NCI-H146 treated with DMSO at 0.1 percent for 48 hours (cell line): ENCODE data around the gene ZBTB7C.
A peak's percentile ranks its signal among the peaks of the same experiment; 100 is the strongest.

ENCODE experiments used
- DNase-seq: peaks from one replicate; lab custom pipeline; 2025; ENCODE audit not compliant: unreplicated experiment; lab: John Stamatoyannopoulos, UW

Gene ZBTB7C

GRCh38 chr18:48418539-48419276, 9.5 kb upstream of the ZBTB7C start:
- no peak for DNase-seq

DNA sequence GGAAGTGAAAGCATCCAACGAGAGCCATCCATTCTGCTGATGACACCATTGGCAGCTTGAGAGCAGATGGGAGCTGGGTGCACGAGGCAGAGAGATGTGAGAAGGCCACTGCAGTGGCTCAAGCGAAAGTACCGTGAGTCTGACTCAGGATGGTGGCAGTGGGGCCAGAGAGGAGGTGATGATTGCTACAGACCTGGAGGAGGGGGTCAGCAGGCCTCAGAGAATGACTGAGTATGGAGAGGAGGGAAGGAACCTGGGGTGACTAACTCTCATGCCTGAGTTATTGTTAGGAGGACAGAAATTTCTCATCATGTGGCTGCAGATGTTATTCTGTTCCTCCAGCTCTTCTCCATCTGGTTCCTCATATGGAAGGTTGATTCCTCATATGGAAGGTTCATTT, 8.8 kb upstream of the ZBTB7C start:
- DNase-seq: no peak

- no peak for DNase-seq
Measured at GRCh38 chr18:48413342-48413741, 4.2 kb upstream of the ZBTB7C start.

DNA sequence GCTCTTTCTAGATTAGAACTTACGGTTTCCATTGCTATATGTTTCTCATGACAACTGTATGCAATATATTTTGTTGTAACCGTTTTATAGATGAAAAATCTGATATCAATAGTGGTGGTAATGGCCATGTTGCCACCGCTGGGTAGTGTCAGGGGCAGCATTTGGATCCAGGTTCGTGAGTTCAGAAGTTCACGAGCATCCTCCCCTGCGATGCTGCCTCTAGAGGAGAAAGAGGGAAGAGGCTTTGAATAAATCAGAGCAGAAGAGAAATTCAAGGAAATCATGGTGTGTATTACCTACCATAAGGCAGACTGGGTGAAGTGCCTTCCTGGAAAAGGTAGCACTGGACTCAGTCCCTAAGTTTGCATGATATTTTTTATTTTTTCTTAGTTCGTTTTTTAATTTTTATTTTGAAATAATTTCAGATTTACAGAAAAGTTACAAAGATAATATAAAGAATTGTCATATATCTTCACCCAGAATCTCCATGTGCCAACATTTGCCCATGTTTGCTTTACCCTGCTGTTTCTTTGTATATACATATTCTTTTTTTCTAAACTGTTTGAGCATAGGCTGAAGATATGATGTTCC, 3.3 kb upstream of the ZBTB7C start:
- DNase-seq: peak; percentile 47

DNA sequence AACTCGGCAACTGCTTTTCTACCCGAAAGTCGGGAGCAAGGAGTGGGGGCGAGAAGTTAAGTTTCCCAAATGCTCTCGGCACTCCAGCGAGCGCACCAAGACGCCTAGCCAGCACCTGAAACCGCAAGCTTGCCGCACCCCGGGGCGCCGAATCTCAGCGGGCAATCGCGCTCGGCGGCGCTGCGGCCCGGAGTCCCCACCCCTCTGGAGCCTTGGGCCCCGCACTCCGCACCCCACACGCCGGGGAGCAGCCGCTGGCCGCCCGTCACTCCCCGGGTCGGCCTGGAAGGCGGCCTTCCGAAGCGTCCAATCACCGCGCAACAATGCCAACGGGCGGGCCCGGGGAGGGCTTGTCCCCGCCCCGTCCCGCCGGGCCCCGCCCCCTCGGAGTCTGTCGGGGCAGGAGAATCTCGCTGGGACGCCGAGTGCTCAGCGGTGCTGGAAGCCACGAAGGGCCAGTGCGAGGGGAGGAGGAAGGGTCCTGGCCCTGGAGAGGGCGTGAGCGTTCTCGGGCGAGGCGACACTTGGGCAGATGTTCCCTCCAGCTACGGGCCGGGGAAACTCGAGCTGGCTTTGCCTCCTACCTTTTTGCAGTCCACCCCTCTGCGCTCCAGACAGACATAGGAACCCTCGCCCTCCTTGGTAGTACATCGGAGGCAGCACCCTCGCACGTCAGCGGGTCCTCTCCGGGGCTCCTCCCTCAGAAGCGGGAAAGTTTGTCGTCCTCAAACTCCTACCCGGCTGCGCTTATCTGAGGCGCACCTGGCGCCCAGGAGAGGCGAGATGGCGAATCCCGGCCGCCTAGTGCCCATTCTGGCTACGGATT, 1.1 kb upstream of the ZBTB7C start:
- peak; percentile 86 for DNase-seq

DNA sequence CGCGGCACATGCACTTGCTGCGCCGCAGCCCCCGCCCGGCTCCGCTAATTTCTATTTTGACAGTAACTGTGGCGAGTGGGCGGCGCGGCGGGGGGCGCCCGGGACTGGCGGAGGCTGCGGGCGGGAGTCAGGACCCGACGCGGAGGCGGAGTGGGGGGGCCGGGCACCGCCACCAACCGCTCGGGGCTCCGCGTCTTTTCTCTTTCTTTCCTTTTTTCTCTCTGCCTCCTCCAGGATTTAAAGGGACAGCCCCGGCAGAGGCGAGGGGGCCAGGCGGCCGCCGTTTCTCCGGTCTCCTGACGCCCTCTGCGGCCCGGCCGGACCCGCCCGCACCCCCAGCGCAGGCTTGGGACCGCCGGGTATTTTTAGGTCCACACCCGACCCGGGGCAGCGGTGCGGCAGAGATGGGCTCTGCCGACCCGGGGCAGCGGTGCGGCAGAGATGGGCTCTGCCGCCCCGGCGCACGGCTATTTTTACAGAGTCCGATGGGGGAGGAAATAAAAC, 460 bp upstream of the ZBTB7C start:
- peak; percentile 57 for DNase-seq

GRCh38 chr18:48408111-48408726, 964 bp downstream of the ZBTB7C start:
- no peak for DNase-seq

- DNase-seq: no peak
Measured at GRCh38 chr18:48407358-48407757, 1.8 kb downstream of the ZBTB7C start.

GRCh38 chr18:48405978-48406377, 3.2 kb downstream of the ZBTB7C start:
- no peak for DNase-seq

DNA sequence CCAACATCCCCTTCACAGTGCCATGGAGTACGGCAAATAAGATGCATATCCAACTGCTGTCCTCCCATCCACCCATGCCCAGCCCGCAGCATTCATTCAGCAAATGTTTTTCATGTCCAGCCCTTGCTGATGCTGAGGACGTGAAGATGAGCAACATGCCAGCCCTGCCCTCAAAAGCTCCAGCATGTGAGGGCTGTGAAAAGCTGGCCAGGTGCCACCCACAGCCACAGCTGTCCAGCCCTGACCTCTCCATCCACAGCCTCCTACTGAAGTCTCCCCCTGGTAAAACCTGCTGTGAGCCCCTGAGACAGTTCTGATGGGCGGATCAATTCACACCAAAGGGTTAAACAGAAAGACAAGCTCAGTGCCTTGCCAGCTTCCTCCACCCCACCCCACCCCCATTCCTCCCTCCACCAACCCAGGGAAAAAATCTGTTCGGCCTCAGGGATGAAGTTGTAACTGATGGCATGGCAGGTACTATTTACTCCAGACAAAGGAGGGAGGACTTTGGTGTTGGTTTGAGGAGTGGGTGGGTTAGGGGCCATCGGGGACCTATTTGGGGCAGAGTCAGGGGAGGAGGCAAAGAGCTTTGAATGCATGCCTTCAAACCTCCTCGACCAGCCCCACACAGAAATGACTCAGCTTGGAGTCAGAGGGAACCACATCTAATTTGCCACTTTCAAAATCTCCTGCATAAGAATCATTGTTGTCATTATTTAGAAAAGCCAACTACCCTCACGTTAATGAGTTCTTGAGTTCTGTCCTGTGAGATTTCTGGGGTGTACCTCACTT, 4.3 kb downstream of the ZBTB7C start:
- no peak for DNase-seq

GRCh38 chr18:48402953-48403352, 6.2 kb downstream of the ZBTB7C start:
- no peak for DNase-seq

- no peak for DNase-seq
Measured at GRCh38 chr18:48399303-48400075, 9.7 kb downstream of the ZBTB7C start.

DNA sequence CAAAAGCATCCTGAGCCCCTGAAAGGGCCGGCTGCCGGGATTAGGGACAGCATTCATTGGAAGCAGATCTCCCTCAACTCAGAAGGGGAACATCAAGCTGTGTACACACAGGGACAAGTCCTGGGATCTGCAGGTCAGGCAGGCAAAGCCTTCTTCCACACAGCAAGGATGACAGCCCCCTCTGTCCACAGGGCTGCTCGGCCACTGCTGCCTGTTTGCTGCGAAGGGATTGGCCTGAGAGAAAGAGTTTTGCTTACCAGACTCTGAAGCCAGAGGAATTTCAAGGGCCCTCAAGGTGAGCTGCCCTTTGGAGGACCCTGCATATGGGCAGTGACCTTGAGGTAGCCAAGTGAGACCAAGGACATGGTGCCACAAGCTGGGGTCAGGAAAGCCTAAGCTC, 11.1 kb downstream of the ZBTB7C start:
- DNase-seq: no peak

DNA sequence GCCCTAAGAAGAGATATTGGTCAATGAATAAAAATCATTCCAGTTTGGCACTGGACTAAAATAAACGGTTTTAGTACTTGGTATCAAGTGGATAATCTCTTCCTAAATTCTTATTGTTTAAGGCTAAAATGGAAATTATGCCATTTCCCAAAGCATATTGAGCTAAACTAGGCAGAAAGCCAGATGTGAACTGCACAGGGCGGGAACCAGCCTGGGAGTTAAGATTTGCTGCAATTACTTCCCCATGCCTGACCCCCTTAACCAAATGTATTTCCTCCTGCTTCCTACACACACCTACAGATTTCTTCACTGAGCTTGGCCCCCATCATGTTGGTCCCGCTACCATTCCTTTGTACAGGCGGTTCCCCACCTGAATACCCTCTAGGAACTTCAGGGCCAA, 12.2 kb downstream of the ZBTB7C start:
- DNase-seq: no peak

DNA sequence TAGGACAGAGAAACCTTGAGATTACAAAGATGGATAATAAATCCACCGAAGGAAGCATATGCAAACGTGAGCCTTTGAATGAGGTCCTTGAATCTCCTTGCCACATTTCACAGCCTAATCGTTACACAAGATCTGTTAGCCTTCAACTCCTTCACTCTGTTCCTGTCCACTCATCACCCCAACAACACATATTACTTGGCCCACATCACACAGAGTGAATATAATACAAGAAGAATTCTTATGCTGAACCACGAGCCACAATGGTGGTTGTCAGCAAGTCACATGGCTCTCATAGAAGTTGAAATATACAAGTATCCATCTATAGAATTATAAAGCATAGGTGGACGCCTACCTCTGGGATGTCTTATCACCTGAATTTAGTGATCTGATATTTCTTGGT, 12.6 kb downstream of the ZBTB7C start:
- DNase-seq: no peak

DNA sequence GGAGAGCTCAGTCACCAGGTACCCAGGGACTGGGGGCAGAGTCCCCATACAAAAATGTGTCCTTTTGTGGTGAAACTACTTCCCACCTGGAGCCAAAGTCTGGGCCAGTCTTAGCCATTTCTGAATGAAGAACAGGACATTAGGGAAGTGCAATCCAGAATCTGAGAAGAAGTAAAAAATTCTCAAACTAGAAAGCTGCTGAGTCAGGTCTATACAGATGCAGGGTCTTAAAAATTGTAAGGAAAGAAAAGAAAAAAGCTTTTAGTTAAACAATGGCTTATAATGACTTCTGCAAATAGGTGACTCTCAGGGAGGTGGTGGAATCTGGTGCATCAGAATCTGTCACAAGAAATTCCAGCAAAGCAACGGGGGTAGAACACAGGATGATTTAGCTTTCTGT, 13.5 kb downstream of the ZBTB7C start:
- DNase-seq: no peak

DNA sequence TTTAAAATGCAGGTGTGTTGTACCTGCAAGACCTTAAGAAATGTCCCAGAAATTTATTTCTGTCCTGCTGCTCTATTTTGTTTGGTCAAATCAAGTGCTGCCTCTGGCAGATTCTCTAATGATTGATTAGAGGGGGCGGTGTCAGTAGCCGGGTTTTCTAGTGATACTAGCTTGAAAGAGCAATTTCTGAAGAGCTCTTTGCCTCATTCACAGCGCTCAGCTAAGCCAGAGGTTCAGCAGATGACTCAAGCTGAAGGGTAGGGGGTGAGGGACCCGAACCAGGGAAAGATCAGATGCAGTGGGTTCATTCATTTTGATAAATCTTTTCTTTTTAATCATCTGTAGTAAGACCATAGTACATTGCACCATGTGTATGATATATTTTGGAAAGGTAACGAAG, 15.0 kb downstream of the ZBTB7C start:
- no peak for DNase-seq

DNA sequence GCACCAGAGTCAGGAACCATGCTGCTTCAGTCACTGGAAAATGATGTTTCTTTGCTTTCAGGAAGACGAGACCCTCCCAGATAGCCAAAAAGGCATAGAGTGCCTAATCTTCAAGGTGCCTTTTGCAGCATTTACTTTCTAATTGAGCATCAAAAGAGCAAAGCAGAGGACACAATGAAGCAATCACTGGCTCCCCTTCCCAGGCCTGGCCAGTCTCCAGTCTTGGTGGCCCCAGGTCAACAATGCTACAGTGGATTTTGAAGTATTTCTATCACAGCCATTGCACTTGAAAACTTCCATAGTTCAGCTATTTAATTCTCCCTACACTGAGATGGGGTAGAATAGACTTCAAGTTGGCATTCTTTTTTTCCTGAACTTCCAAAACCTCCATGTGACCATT, 15.4 kb downstream of the ZBTB7C start:
- no peak for DNase-seq

DNA sequence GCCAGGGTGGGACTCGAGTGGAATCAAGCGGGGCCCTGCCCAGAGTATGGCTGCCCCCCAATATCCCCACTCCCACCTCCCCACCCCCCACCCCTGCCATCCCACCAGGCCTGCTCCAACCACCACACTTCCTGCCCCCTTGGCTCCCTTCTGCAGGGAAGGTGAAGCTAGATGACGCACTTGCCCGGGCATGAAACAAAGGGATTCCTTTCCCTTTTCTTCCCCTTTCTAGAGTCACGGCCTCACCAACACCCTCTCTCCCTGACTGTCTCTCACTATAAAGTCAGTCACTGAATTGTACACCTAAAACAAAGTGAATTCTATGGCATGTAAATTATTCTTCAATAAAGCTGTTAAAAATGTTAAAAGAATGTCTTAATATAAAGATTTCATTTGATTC, 16.0 kb downstream of the ZBTB7C start:
- no peak for DNase-seq

DNA sequence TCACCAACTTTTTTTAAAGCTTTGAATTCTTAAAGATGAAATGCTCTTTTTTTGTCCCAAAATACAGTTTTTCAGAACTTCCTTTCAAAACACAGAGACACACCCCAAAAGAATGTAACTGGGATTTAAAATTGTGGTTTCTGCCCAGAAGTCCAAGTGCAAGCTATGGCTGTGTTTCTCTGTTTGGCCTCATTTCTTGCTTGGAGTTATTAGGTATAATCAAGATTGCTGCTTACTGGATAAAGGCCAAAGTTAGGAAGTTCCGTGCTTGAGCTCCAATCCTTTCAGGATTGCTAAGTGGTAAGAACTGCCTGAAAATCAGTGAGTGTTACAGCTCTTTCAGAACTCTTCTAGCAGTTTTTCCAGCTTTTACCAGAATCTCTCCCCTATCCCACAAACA, 16.9 kb downstream of the ZBTB7C start:
- no peak for DNase-seq
